ENCODE measurements around the gene LRSAM1.

The LRSAM1 gene

GRCh38 chr9:127426756-127427155, 24.6 kb upstream of the LRSAM1 start:
- DNase-seq (ENCODE audit: low read depth) = no peak

GRCh38 chr9:127428348-127428747, 23.0 kb upstream of the LRSAM1 start:
- no peak for DNase-seq (ENCODE audit: low read depth)

GRCh38 chr9:127430415-127430814, 20.9 kb upstream of the LRSAM1 start:
- DNase-seq (ENCODE audit: low read depth) = no peak

- no peak for DNase-seq (ENCODE audit: low read depth)
These were observed 13.6 kb upstream of the LRSAM1 start for GRCh38 chr9:127437497-127438264.

GRCh38 chr9:127438394-127438793, 12.9 kb upstream of the LRSAM1 start:
- DNase-seq (ENCODE audit: low read depth) = no peak

- DNase-seq (ENCODE audit: low read depth) = no peak
These were observed 6.9 kb upstream of the LRSAM1 start for GRCh38 chr9:127444283-127444920.

- no peak for DNase-seq (ENCODE audit: low read depth)
These were observed 6.1 kb upstream of the LRSAM1 start for GRCh38 chr9:127444921-127445850.

- DNase-seq (ENCODE audit: low read depth) = no peak
These were observed 5.2 kb upstream of the LRSAM1 start for GRCh38 chr9:127445851-127446712.

GRCh38 chr9:127446713-127447415, 4.4 kb upstream of the LRSAM1 start:
- DNase-seq (ENCODE audit: low read depth) = no peak

GRCh38 chr9:127447416-127448111, 3.7 kb upstream of the LRSAM1 start:
- DNase-seq (ENCODE audit: low read depth) = no peak

- no peak for DNase-seq (ENCODE audit: low read depth)
These were observed 3.1 kb upstream of the LRSAM1 start for GRCh38 chr9:127448112-127448805.

GRCh38 chr9:127449332-127449966, 1.9 kb upstream of the LRSAM1 start:
- no peak for DNase-seq (ENCODE audit: low read depth)

- no peak for DNase-seq (ENCODE audit: low read depth)
These were observed 1.0 kb upstream of the LRSAM1 start for GRCh38 chr9:127450243-127450760.

- DNase-seq (ENCODE audit: low read depth) = no peak
These were observed 223 bp downstream of the LRSAM1 start for GRCh38 chr9:127451608-127451857.

GRCh38 chr9:127451858-127452656, 747 bp downstream of the LRSAM1 start:
- no peak for DNase-seq (ENCODE audit: low read depth)

GRCh38 chr9:127452691-127453090, 1.4 kb downstream of the LRSAM1 start:
- DNase-seq (ENCODE audit: low read depth) = no peak

- DNase-seq (ENCODE audit: low read depth) = no peak
These were observed 4.1 kb downstream of the LRSAM1 start for GRCh38 chr9:127455324-127455992.

Measured in stimulated activated CD8-positive, alpha-beta memory T cell treated with anti-CD3 and anti-CD28 coated beads, Interleukin-15, amount 100 ng/mL, for 1 hour (primary cell).